Left ventricle myocardium superior (tissue), 1 donor: ENCODE measurements around the gene PEX3. TPM values are rescaled to one million over a fixed set of nuclear protein-coding genes. Genes with fewer than 3 reads are reported as not detected.
A peak's percentile ranks its signal among the peaks of the same experiment; 100 is the strongest.
"Not testable (repeated sequence)": the region's sequence is repeated elsewhere in the genome, so short reads cannot be mapped to it uniquely, and the experiment has no call there.

Experiments used
- ATAC-seq: fragments of 200-7000 bp; cut with Tn5 transposase; one replicate; pipeline ENCODE4 v1.9.1; 2020; ENCODE audit warnings: mild to moderate bottlenecking, moderate library complexity
- DNase-seq: peaks from one replicate; pipeline ENCODE4 v3.0.0-alpha.2; 2020
- intact Hi-C: fragments of 100-400 bp; cut with micrococcal nuclease; formaldehyde crosslinking; loops from one replicate; pipeline ENCODE4 v1.11.0; 2022
- total RNA-seq: library from RNA; stranded (reverse); fragmentation: NEBNext Ultra II Directional; extraction: Animal tissue kit (Norgen Biotek cat#: 25700); gene quantifications from one replicate; pipeline ENCODE4 v1.2.1, GENCODE V29; 2021
- donor health status: DM: no; HTN: yes; CAD: no; lungs with severe emphysema.

The PEX3 gene
- total RNA-seq, 1 donor from 2014 or later, result 21.7 TPM

GRCh38 chr6:143441680-143442545, 8.7 kb upstream of the PEX3 start:
- ATAC-seq, result no peak

DNA sequence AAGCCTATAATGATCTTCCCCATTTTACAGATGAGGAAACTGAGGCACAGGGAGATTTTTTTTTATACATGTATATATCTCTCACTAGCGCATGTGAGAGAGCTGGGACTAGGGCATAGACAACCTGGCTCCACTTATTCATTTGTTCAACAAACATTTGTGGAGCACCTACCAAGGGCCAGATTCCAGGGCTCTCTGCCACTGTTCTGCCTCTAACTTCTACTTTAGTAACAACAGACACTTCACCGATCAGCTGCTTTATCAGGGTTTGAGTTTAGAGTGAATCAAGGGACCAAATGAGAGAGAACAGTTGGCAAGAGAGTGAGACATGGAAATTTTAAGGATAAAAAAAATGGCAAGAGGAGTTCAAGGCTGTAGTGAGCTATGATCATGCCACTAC, 7.5 kb upstream of the PEX3 start:
- intact Hi-C loops, result no loop called here
- no peak for DNase-seq
- ATAC-seq, result peak; percentile 89

More at GRCh38 chr6:143441680-143442545, 8.7 kb upstream of the PEX3 start:
- intact Hi-C loops, result no loop called here
- DNase-seq, result no peak

- ATAC-seq, intact Hi-C loops, DNase-seq: not testable (repeated sequence)
These were observed 2.7 kb upstream of the PEX3 start for GRCh38 chr6:143447865-143448264.

DNA sequence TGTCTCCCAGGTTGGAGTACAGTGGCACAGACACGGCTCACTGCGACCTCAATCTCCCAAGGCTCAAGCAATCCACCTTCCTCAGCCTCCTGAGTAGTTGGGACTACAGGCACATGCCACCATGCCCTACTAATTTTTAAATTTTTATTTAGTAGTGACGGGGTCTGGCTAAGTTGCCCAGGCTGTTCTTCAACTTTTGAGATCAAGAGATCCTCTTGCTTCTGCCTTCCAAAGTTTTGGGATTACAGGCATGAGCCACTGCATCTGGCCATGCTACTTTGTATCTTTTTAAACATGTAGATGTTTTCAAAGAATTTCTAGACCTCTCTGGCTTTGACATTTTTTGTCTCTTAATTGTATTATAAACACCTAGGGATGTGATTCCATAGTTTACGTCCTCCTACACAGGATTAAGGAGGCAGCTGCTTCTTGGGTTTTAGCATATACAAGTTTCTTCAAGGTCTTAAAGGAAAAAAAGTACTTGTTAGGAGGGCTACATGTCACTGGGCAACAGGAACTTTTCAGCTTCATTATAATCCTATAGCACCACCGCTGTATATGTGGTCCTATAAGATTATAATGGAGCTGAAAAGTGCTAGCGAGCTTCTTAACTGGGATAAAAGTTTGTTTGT, 1.4 kb upstream of the PEX3 start:
- DNase-seq (no peak), ATAC-seq (no peak)
- intact Hi-C loops, result no loop called here

- peak; percentile 8 for ATAC-seq
- peak; percentile 29 for DNase-seq
- intact Hi-C loops, result no loop called here
These were observed 722 bp upstream of the PEX3 start for GRCh38 chr6:143449714-143450452.

GRCh38 chr6:143451531-143451930, 926 bp downstream of the PEX3 start:
- DNase-seq, result no peak
- ATAC-seq, result no peak
- intact Hi-C loops, result no loop called here

- intact Hi-C loops, result no loop called here
These were observed 7.2 kb downstream of the PEX3 start for GRCh38 chr6:143457563-143458359.

DNA sequence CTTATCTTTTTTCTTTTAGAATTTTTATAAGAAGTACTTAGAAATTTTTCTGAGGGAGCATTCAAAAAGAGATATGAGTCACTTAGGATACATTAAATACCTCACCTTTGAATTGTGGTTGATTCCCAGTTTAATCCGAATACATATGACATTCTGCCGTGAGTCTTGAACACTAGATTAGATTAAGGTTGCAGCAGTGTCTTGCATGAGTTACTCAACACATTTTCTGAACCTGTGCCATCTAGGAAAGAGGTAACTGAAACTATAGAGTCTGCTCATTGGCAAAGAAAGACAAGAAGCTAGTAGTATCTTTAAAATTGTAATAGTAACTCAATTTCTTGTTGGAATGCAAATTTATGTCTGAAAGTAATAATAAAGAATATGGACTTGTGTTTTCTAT, 14.9 kb downstream of the PEX3 start:
- DNase-seq (no peak), ATAC-seq (no peak)
- intact Hi-C loops, result no loop called here

More at GRCh38 chr6:143457563-143458359, 7.2 kb downstream of the PEX3 start:
- ATAC-seq (no peak), DNase-seq (no peak)

GRCh38 chr6:143468026-143468425, 17.4 kb downstream of the PEX3 start:
- intact Hi-C loops, result no loop called here
- ATAC-seq (no peak), DNase-seq (no peak)

- intact Hi-C loops, DNase-seq, ATAC-seq: not testable (repeated sequence)
These were observed 18.2 kb downstream of the PEX3 start for GRCh38 chr6:143468823-143469222.

DNA sequence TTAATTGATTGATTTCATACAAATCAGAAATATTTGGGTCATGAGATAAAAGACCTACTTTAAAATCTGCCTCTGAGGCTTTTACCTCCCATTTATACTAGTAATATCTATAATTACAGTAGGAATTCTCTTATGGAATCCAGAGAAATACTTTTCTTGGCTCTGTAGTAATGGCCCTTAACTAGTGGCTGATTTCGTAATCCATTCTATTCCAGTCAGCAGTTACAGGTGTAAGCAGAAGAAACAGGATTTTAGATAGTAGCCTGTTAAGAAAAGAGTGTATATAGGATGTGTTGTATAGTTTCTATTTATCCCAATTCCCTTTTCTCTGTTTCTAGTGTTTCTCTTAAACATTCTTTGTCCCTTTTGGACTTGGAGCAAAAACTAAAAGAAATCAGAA, 21.2 kb downstream of the PEX3 start:
- ATAC-seq (no peak), DNase-seq (no peak)
- intact Hi-C loops, result no loop called here

GRCh38 chr6:143476545-143476944, 25.9 kb downstream of the PEX3 start:
- DNase-seq (no peak), ATAC-seq (no peak)
- intact Hi-C loops, result no loop called here

GRCh38 chr6:143478479-143479062, 28.0 kb downstream of the PEX3 start:
- ATAC-seq (no peak), DNase-seq (no peak)
- intact Hi-C loops, result no loop called here

DNA sequence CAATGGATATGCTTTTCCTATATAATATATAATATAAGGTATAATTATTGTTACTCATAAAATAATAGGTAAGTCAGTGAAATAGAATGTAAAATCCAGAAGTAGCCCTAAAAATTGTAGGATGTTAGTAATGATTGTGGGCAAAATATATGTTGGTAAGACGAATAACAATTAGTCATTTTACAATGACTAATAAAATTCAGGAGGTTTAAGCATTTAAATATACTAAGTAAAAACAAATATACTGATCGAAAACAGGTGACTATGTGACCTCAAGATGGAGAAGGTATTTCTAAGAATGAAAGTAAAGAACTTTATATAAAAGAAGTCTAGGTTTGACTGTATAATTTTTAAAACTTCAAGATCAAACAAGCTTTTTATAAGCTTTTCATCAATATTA, 32.0 kb downstream of the PEX3 start:
- DNase-seq (no peak), ATAC-seq (no peak)
- intact Hi-C loops, result no loop called here

GRCh38 chr6:143485967-143486366, 35.4 kb downstream of the PEX3 start:
- intact Hi-C loops, result no loop called here
- ATAC-seq, result no peak
- no peak for DNase-seq

DNA sequence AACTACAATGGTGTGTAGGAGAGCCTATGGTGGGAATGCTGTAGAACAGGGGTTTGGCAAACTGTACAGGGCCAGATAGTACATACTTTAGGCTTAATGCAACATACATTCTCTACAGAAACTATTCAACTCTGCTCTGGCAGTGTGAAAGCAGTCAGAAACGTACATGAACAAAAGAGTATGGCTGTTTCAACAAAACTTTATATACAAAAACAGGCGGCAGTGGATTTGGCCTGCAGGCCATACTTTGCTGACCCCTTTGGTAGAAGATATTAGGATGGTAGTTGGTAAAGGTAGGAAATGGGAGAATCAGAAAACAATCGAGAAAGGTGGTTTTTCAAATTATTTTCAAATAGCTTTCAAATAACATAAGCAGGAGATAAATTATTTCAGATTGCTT, 36.1 kb downstream of the PEX3 start:
- DNase-seq (no peak), ATAC-seq (no peak)
- intact Hi-C loops, result no loop called here

- ATAC-seq, result peak; percentile 40
- no peak for DNase-seq
- intact Hi-C loops, result no loop called here
These were observed 39.6 kb downstream of the PEX3 start for GRCh38 chr6:143490244-143490643.

GRCh38 chr6:143490775-143491174, 40.2 kb downstream of the PEX3 start:
- DNase-seq (no peak), ATAC-seq (peak; percentile 53)
- intact Hi-C loops, result no loop called here

GRCh38 chr6:143496974-143497373, 46.4 kb downstream of the PEX3 start:
- intact Hi-C loops, result no loop called here
- ATAC-seq, result no peak

More at GRCh38 chr6:143496974-143497373, 46.4 kb downstream of the PEX3 start:
- DNase-seq, result no peak
